GM12878 (cell line): Measurements from ENCODE around the gene AKNA. TPM values are rescaled to one million over a fixed set of nuclear protein-coding genes. Genes with fewer than 3 reads are reported as not detected.

Experiments used
- ATF7 ChIP-seq: fragments of 450-650 bp; IDR thresholded peaks from 2 replicates; pipeline ENCODE4 v1.6.1; 2016; ENCODE audit warnings: low read depth, mild to moderate bottlenecking
- BACH1 ChIP-seq: fragments of 450-650 bp; IDR thresholded peaks from 2 replicates; pipeline ENCODE4 v1.6.1; 2017; ENCODE audit warnings: mild to moderate bottlenecking, borderline replicate concordance
- EED ChIP-seq: sonication (generic); IDR thresholded peaks from 2 replicates; pipeline ENCODE4 v1.6.1; 2016; ENCODE audit warnings: antibody characterized with exemption, low read depth
- EP300 ChIP-seq, 2 experiments: fragments of 150-350 bp in 1 of 2; IDR thresholded peaks; 2 replicates each; pipeline ENCODE4 v1.6.1; 2011 to 2012; ENCODE audit warnings: low read depth in 2 of 2, low read length in 2 of 2, borderline replicate concordance in 1 of 2, improper control_type of control experiment in 1 of 2, inconsistent platforms in 1 of 2; ENCODE audit not compliant: control insufficient read depth in 1 of 2
- FOS ChIP-seq: IDR thresholded peaks from 3 replicates; pipeline ENCODE4 v1.6.1; 2011; ENCODE audit warnings: borderline replicate concordance; ENCODE audit not compliant: insufficient read length; ENCODE audit errors: extremely low read depth
- HDAC6 ChIP-seq: fragments of 200-600 bp; sonication (generic); IDR thresholded peaks from one replicate; pipeline ENCODE4 v1.8.0; 2017; ENCODE audit warnings: antibody characterized with exemption; ENCODE audit not compliant: unreplicated experiment
- HDGF ChIP-seq: fragments of 450-650 bp; IDR thresholded peaks from 2 replicates; pipeline ENCODE4 v1.6.1; 2016; ENCODE audit warnings: antibody characterized with exemption
- IKZF1 ChIP-seq: fragments of 450-650 bp; conservative IDR thresholded peaks from 2 replicates; pipeline ENCODE4 v1.6.1; 2017; ENCODE audit warnings: antibody characterized with exemption, mild to moderate bottlenecking
- IRF3 ChIP-seq: fragments of 450-650 bp; IDR thresholded peaks from 2 replicates; pipeline ENCODE4 v1.6.1; 2014; ENCODE audit warnings: mild to moderate bottlenecking
- MLLT1 ChIP-seq: fragments of 450-650 bp; IDR thresholded peaks from 2 replicates; pipeline ENCODE4 v1.6.1; 2016; ENCODE audit warnings: mild to moderate bottlenecking
- MYB ChIP-seq: fragments of 150-350 bp; IDR thresholded peaks from 2 replicates; pipeline ENCODE4 v1.6.1; 2014; ENCODE audit warnings: mild to moderate bottlenecking, low read depth, low read length, borderline replicate concordance
- NFYB ChIP-seq: IDR thresholded peaks from 2 replicates; pipeline ENCODE4 v1.6.1; 2011; ENCODE audit warnings: low read depth, mild to moderate bottlenecking, low read length, improper control_type of control experiment, moderate library complexity; ENCODE audit not compliant: insufficient read depth
- NR2C1 ChIP-seq: fragments of 450-650 bp; IDR thresholded peaks from 2 replicates; pipeline ENCODE4 v1.6.1; 2017; ENCODE audit warnings: antibody characterized with exemption, mild to moderate bottlenecking, moderate library complexity
- NR2F1 ChIP-seq: fragments of 450-650 bp; conservative IDR thresholded peaks from 2 replicates; pipeline ENCODE4 v1.6.1; 2017; ENCODE audit warnings: mild to moderate bottlenecking
- POLR2A ChIP-seq: IDR thresholded peaks from 2 replicates; pipeline ENCODE4 v1.6.1; 2011; ENCODE audit warnings: low read depth, mild to moderate bottlenecking, low read length
- RFX5 ChIP-seq: IDR thresholded peaks from 2 replicates; pipeline ENCODE4 v1.6.1; 2011; ENCODE audit warnings: low read depth, low read length, improper control_type of control experiment
- SKIL ChIP-seq: fragments of 450-650 bp; IDR thresholded peaks from 2 replicates; pipeline ENCODE4 v1.6.1; 2017; ENCODE audit warnings: mild to moderate bottlenecking, low read depth, inconsistent platforms; ENCODE audit not compliant: poor library complexity, severe bottlenecking
- SREBF2 ChIP-seq: IDR thresholded peaks from 2 replicates; pipeline ENCODE4 v1.6.1; 2012; ENCODE audit warnings: mild to moderate bottlenecking, low read length
- SRF ChIP-seq, 2 experiments: IDR thresholded peaks; 2 replicates each; pipeline ENCODE4 v1.6.1; 2011; ENCODE audit warnings: low read depth in 2 of 2, low read length in 2 of 2, mild to moderate bottlenecking in 1 of 2, moderate library complexity in 1 of 2
- TCF3 ChIP-seq: IDR thresholded peaks from 2 replicates; pipeline ENCODE4 v1.6.1; 2012; ENCODE audit warnings: low read depth, mild to moderate bottlenecking, low read length, borderline replicate concordance; ENCODE audit not compliant: insufficient read depth
- WRNIP1 ChIP-seq: IDR thresholded peaks from 2 replicates; pipeline ENCODE4 v1.6.1; 2011; ENCODE audit warnings: low read depth, low read length, improper control_type of control experiment, borderline replicate concordance
- ZNF384 ChIP-seq: IDR thresholded peaks from 2 replicates; pipeline ENCODE4 v1.6.1; 2012; ENCODE audit warnings: low read depth, mild to moderate bottlenecking, low read length, improper control_type of control experiment, borderline replicate concordance
- ZSCAN29 ChIP-seq: fragments of 450-650 bp; IDR thresholded peaks from 2 replicates; pipeline ENCODE4 v1.6.1; 2017; ENCODE audit warnings: mild to moderate bottlenecking, moderate library complexity
- polyA plus RNA-seq, 11 experiments: library from polyadenylated mRNA; depleted of rRNA in 4 of 11; unstranded in 6 of 11; stranded (reverse) in 5 of 11; fragments of >200 nt; fragmentation: Nextera tagmentation in 4 of 11; fragmentation: Illumina TruSeq in 1 of 11; extraction: Ambion mirVana in 4 of 11; extraction: Trizol in 1 of 11; gene quantifications; 1 replicate in 1 of 11; 2 replicates in 10 of 11; pipeline versions ENCODE4 v1.2.1 to v1.2.3, GENCODE V29; 2011 to 2016; ENCODE audit warnings: inconsistent platforms in 2 of 11, missing spikeins in 2 of 11, low read depth in 1 of 11
- total RNA-seq, 4 experiments: library from RNA; depleted of rRNA in 3 of 4; stranded (reverse); fragments of >200 nt in 3 of 4; fragmentation: Illumina TruSeq in 1 of 4; extraction: Trizol in 1 of 4; gene quantifications; 2 replicates each; pipeline versions ENCODE4 v1.2.1 to v1.2.3, GENCODE V29; 2013 to 2021

AKNA gene
- total and polyA plus RNA-seq, 10 of the 15 experiments (the other 5 are each of a cell fraction or from before 2014, with no cell fraction given) = 1.6 to 132 (median 35.3) TPM

- no peak for TF ChIP-seq WRNIP1
- TF ChIP-seq NR2F1 = peak; percentile 54
- TF ChIP-seq NFYB = peak; percentile 80
- TF ChIP-seq BACH1 = peak; percentile 52; the same call in 1 of the 2 replicates
- no peak for TF ChIP-seq SREBF2
- peak; percentile 71; the same call in 1 of the 2 replicates for TF ChIP-seq HDGF
- peak; percentile 91 for TF ChIP-seq ZNF384
- peak; percentile 94 for TF ChIP-seq MLLT1
- TF ChIP-seq IRF3 = no peak
- peak; percentile 90 to 95 for TF ChIP-seq EP300 (IDR thresholded peaks at IDR 0.05; ENCODE audit: borderline replicate concordance in 1 of 2, control insufficient read depth in 1 of 2, low read depth in 2 of 2, low read length in 2 of 2)
- no peak for TF ChIP-seq FOS
- TF ChIP-seq POLR2A = peak; percentile 90
- TF ChIP-seq ZSCAN29 = 0 out of 2 replicates have a peak, but pooled peaks have one; percentile 10
- TF ChIP-seq EED = peak; percentile 79
- no peak for TF ChIP-seq NR2C1
- 0 out of 4 replicates have a peak, but pooled peaks of 1 of the 2 experiments have one; percentile 33 for TF ChIP-seq SRF (IDR thresholded peaks at IDR 0.05; ENCODE audit: low read depth in 2 of 2, low read length in 2 of 2)
- TF ChIP-seq SKIL = peak; percentile 69
- peak; percentile 91 for TF ChIP-seq IKZF1
- TF ChIP-seq MYB = peak; percentile 66; the same call in 1 of the 2 replicates
- TF ChIP-seq RFX5 = peak; percentile 71; the same call in 1 of the 2 replicates
- TF ChIP-seq TCF3 = peak; percentile 91; the same call in 1 of the 2 replicates
- no peak for TF ChIP-seq HDAC6
- peak; percentile 89 for TF ChIP-seq ATF7
Observed at GRCh38 chr9:114385397-114386181, 2.2 kb downstream of the AKNA start (continued).
